WTC11 (cell line): ENCODE data around the gene KIRREL3. TPM values are rescaled to one million over a fixed set of nuclear protein-coding genes. Genes with fewer than 3 reads are reported as not detected.

Source experiments
- ATAC-seq: fragments of 200-7000 bp; cut with Tn5 transposase; 2 replicates; pipeline ENCODE4 v1.10.0; 2021; ENCODE audit warnings: mild to moderate bottlenecking, moderate library complexity
- CTCF ChIA-PET: fragments of 300-600 bp; sonication (Branson Sonifier 250); formaldehyde crosslinking; loops from one replicate; lab custom pipeline; 2021; ENCODE audit warnings: antibody characterized with exemption; lab: Charles Lee
- POLR2A ChIA-PET: fragments of 350-600 bp; sonication (Branson Sonifier 250); formaldehyde crosslinking; loops from one replicate; lab custom pipeline; 2021; ENCODE audit warnings: antibody characterized with exemption; lab: Charles Lee
- DNase-seq: peaks from one replicate; pipeline ENCODE4 v3.0.0; 2021; ENCODE audit warnings: low spot score
- H3K27ac Mint-ChIP-seq: 2 replicates; pipeline ENCODE4 v1.8.0; 2021; ENCODE audit warnings: mixed read lengths
- H3K27me3 Mint-ChIP-seq: 2 replicates; pipeline ENCODE4 v1.8.0; 2021; ENCODE audit warnings: low read depth, mild to moderate bottlenecking, moderate library complexity, mixed read lengths
- H3K36me3 Mint-ChIP-seq: 2 replicates; pipeline ENCODE4 v1.8.0; 2021; ENCODE audit warnings: mixed read lengths
- H3K4me1 Mint-ChIP-seq: 2 replicates; pipeline ENCODE4 v1.8.0; 2022; ENCODE audit warnings: mixed read lengths
- H3K4me3 Mint-ChIP-seq: 2 replicates; pipeline ENCODE4 v1.8.0; 2021; ENCODE audit warnings: mild to moderate bottlenecking, moderate library complexity, mixed read lengths
- H3K9me3 Mint-ChIP-seq: 2 replicates; pipeline ENCODE4 v1.8.0; 2021; ENCODE audit warnings: mixed read lengths
- ATF2 ChIP-seq: sonication (generic); formaldehyde crosslinking; IDR thresholded peaks from 2 replicates; pipeline ENCODE4 v1.8.1; 2022; ENCODE audit warnings: low read depth, missing genetic modification reagents, borderline replicate concordance
- FOXJ3 ChIP-seq: sonication (generic); formaldehyde crosslinking; IDR thresholded peaks from 2 replicates; pipeline ENCODE4 v1.9.0; 2021; ENCODE audit warnings: missing genetic modification reagents, mild to moderate bottlenecking, borderline replicate concordance
- FOXK1 ChIP-seq: sonication (generic); formaldehyde crosslinking; IDR thresholded peaks from 2 replicates; pipeline ENCODE4 v1.8.0; 2022; ENCODE audit warnings: mild to moderate bottlenecking, moderate library complexity, missing genetic modification reagents
- FOXP1 ChIP-seq: sonication (generic); formaldehyde crosslinking; IDR thresholded peaks from 2 replicates; pipeline ENCODE4 v1.8.0; 2022; ENCODE audit warnings: missing genetic modification reagents, mild to moderate bottlenecking, moderate library complexity, borderline replicate concordance
- GTF2I ChIP-seq: fragments of 250-450 bp; sonication (Bioruptor Pico); conservative IDR thresholded peaks from 2 replicates; pipeline ENCODE4 v1.4.0; 2021; ENCODE audit warnings: mild to moderate bottlenecking
- JAZF1 ChIP-seq: fragments of 250-450 bp; sonication (Bioruptor Pico); IDR thresholded peaks from 2 replicates; pipeline ENCODE4 v1.9.0; 2021; ENCODE audit warnings: moderate library complexity, mild to moderate bottlenecking, inconsistent platforms
- JUN ChIP-seq: sonication (generic); formaldehyde crosslinking; IDR thresholded peaks from 2 replicates; pipeline ENCODE4 v1.8.0; 2023; ENCODE audit warnings: mild to moderate bottlenecking, missing genetic modification reagents
- NFYB ChIP-seq: sonication (generic); formaldehyde crosslinking; conservative IDR thresholded peaks from 2 replicates; pipeline ENCODE4 v1.8.0; 2022; ENCODE audit warnings: low read depth, missing genetic modification reagents
- NR2C2 ChIP-seq: sonication (generic); formaldehyde crosslinking; IDR thresholded peaks from 2 replicates; pipeline ENCODE4 v1.8.0; 2022; ENCODE audit warnings: mild to moderate bottlenecking, missing genetic modification reagents
- PREB ChIP-seq: sonication (generic); formaldehyde crosslinking; IDR thresholded peaks from 2 replicates; pipeline ENCODE4 v1.8.1; 2022; ENCODE audit warnings: mild to moderate bottlenecking, missing genetic modification reagents, moderate library complexity, borderline replicate concordance
- PRRX2 ChIP-seq: fragments of 250-450 bp; sonication (Bioruptor Pico); IDR thresholded peaks from 2 replicates; pipeline ENCODE4 v1.8.0; 2021; ENCODE audit warnings: mild to moderate bottlenecking
- TP53 ChIP-seq: sonication (generic); formaldehyde crosslinking; IDR thresholded peaks from 2 replicates; pipeline ENCODE4 v1.8.1; 2023; ENCODE audit warnings: mild to moderate bottlenecking, missing genetic modification reagents
- ZNF263 ChIP-seq: sonication (generic); formaldehyde crosslinking; IDR thresholded peaks from 2 replicates; pipeline ENCODE4 v1.8.1; 2022; ENCODE audit warnings: low read depth, mild to moderate bottlenecking, moderate library complexity, missing genetic modification reagents
- ZNF317 ChIP-seq: sonication (generic); formaldehyde crosslinking; IDR thresholded peaks from 2 replicates; pipeline ENCODE4 v1.8.1; 2023; ENCODE audit warnings: low read depth, mild to moderate bottlenecking, moderate library complexity, missing genetic modification reagents, borderline replicate concordance
- total RNA-seq: library from RNA; stranded (reverse); gene quantifications from 3 replicates; pipeline ENCODE4 v1.2.3, GENCODE V29; 2021
- TF ChIP-seq, protein P1 (sequence below): sonication (generic); formaldehyde crosslinking; IDR thresholded peaks from 2 replicates; pipeline ENCODE4 v1.8.0; 2023; ENCODE audit warnings: missing genetic modification reagents
- TF ChIP-seq, protein P2 (sequence below): fragments of 250-450 bp; sonication (Bioruptor Pico); IDR thresholded peaks from 2 replicates; pipeline ENCODE4 v1.9.0; 2021; ENCODE audit warnings: mild to moderate bottlenecking, borderline replicate concordance
- TF ChIP-seq, protein P3 (sequence below): fragments of 250-450 bp; sonication (Bioruptor Pico); conservative IDR thresholded peaks from 2 replicates; pipeline ENCODE4 v1.9.0; 2021; ENCODE audit warnings: mild to moderate bottlenecking
- TF ChIP-seq, protein P4 (sequence below): sonication (generic); formaldehyde crosslinking; IDR thresholded peaks from 2 replicates; pipeline ENCODE4 v1.8.1; 2022; ENCODE audit warnings: mild to moderate bottlenecking, moderate library complexity, missing genetic modification reagents

The KIRREL3 gene
- total RNA-seq, 1 experiment from 2014 or later = 0.59 TPM

DNA sequence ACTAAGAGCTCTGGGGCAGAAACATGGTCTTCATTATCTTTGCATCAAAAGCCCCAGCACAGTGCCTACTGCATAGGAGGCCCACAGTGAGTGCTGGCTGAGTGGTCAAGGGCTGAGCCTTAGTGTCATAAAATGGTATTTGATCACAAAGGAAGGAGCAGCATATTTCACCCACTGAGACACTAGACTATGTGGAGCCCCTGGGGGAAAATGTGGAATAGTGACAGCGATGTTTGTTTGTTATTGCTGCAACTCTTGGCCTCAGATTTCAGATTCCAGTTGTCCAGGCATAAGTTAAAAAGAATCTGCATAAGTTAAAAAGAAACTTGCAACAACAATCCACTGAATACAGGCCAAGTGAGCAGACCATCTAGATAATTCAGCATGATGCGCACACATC is 7.0 kb downstream of the KIRREL3 start (continued):
- TF ChIP-seq, protein P1, sequence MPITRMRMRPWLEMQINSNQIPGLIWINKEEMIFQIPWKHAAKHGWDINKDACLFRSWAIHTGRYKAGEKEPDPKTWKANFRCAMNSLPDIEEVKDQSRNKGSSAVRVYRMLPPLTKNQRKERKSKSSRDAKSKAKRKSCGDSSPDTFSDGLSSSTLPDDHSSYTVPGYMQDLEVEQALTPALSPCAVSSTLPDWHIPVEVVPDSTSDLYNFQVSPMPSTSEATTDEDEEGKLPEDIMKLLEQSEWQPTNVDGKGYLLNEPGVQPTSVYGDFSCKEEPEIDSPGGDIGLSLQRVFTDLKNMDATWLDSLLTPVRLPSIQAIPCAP (CRISPR knock-in tag) = no peak
- TF ChIP-seq, all 79 proteins: peak for 0

DNA sequence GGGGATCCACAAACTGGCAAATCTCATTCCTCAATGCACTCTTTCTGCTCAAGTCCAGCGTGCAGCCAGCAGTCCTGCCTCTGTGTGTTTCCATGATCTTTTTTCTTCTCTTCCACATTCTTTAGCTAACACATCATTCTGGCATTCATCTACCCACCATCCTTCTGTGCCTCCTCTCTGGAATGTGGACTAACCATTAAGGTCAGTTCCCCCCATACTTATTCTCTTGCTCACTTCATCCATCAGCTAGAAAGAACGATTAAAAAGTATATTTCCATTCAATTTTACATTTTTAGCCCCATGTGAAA is 7.8 kb downstream of the KIRREL3 start:
- Mint-ChIP-seq H3K36me3 (no peaks in the 10 kb centered on the region), H3K27ac (no peak overlapping the region), H3K27me3 (peaks cover 11% of the 10 kb centered on the region), H3K4me1 (peaks cover 9% of the 10 kb centered on the region; the same call in 1 of the 2 replicates), H3K4me3 (no peak overlapping the region), H3K9me3 (no peaks in the 10 kb centered on the region)
- ChIA-PET POLR2A (no interaction called here), CTCF (no interaction called here)
- DNase-seq (no peak), ATAC-seq (no peak)
- TF ChIP-seq FOXJ3 (no peak), ZNF263 (CRISPR knock-in tag) (no peak)

GRCh38 chr11:126992065-126992803 is 8.3 kb downstream of the KIRREL3 start:
- Mint-ChIP-seq H3K36me3 (no peaks in the 10 kb centered on the region), H3K27me3 (peaks cover 6% of the 10 kb centered on the region)
- no peak for ATAC-seq
- CTCF ChIA-PET = interaction anchor here (5.0 kb wide), 1 partner anchor 275 kb away, joined by 43 read pairs; no protein-coding TSS in a partner anchor
- no peak for DNase-seq
- TF ChIP-seq, protein P2, sequence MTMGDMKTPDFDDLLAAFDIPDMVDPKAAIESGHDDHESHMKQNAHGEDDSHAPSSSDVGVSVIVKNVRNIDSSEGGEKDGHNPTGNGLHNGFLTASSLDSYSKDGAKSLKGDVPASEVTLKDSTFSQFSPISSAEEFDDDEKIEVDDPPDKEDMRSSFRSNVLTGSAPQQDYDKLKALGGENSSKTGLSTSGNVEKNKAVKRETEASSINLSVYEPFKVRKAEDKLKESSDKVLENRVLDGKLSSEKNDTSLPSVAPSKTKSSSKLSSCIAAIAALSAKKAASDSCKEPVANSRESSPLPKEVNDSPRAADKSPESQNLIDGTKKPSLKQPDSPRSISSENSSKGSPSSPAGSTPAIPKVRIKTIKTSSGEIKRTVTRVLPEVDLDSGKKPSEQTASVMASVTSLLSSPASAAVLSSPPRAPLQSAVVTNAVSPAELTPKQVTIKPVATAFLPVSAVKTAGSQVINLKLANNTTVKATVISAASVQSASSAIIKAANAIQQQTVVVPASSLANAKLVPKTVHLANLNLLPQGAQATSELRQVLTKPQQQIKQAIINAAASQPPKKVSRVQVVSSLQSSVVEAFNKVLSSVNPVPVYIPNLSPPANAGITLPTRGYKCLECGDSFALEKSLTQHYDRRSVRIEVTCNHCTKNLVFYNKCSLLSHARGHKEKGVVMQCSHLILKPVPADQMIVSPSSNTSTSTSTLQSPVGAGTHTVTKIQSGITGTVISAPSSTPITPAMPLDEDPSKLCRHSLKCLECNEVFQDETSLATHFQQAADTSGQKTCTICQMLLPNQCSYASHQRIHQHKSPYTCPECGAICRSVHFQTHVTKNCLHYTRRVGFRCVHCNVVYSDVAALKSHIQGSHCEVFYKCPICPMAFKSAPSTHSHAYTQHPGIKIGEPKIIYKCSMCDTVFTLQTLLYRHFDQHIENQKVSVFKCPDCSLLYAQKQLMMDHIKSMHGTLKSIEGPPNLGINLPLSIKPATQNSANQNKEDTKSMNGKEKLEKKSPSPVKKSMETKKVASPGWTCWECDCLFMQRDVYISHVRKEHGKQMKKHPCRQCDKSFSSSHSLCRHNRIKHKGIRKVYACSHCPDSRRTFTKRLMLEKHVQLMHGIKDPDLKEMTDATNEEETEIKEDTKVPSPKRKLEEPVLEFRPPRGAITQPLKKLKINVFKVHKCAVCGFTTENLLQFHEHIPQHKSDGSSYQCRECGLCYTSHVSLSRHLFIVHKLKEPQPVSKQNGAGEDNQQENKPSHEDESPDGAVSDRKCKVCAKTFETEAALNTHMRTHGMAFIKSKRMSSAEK (CRISPR knock-in tag) = no peak
- TF ChIP-seq FOXP1 (CRISPR knock-in tag) (no peak), JUN (no peak), ZNF317 (CRISPR knock-in tag) (no peak), TP53 (CRISPR knock-in tag) (no peak), NR2C2 (CRISPR knock-in tag) (no peak), PREB (CRISPR knock-in tag) (no peak), ATF2 (CRISPR knock-in tag) (no peak), NFYB (CRISPR knock-in tag) (no peak), JAZF1 (CRISPR knock-in tag) (no peak), PRRX2 (CRISPR knock-in tag) (no peak), FOXK1 (CRISPR knock-in tag) (no peak), GTF2I (no peak)
- TF ChIP-seq, protein P1 (CRISPR knock-in tag) = no peak
- TF ChIP-seq, protein P3, sequence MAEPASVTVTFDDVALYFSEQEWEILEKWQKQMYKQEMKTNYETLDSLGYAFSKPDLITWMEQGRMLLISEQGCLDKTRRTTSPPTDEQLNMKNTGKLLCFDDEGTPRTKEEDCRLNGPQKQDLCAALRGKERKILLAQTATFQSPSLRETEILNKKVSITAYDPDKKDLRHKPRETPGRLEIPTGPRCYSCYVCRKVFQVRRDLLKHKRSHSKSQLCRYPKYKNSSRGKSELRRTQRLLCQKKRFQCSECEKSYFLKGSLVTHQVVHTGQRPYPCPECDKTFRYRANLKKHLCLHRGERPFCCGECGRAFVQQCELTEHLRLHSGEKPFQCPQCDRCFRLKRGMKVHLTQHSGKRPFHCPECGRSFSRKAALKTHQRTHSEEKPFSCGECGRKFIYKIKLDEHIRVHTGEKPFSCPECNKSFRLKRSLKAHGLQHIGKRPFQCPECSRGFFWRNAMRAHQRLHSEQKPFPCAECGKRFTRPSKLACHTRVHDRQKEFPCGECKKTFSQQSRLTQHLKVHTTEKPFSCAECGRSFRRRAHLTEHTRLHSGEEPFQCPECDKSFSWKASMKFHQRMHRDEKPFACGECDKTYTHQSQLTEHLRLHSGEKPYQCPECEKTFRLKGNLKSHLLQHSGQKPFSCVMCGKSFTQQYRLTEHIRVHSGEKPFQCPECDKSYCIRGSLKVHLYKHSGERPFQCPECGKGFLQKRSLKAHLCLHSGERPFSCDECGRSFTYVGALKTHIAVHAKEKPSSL (CRISPR knock-in tag) = no peak
- TF ChIP-seq, protein P4, sequence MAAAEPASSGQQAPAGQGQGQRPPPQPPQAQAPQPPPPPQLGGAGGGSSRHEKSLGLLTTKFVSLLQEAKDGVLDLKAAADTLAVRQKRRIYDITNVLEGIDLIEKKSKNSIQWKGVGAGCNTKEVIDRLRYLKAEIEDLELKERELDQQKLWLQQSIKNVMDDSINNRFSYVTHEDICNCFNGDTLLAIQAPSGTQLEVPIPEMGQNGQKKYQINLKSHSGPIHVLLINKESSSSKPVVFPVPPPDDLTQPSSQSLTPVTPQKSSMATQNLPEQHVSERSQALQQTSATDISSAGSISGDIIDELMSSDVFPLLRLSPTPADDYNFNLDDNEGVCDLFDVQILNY (CRISPR knock-in tag) = no peak
- TF ChIP-seq, all 79 proteins: peak for 0
- Mint-ChIP-seq H3K27ac (no peak overlapping the region), H3K9me3 (no peaks in the 10 kb centered on the region), H3K4me3 (no peak overlapping the region), H3K4me1 (peaks cover 9% of the 10 kb centered on the region; the same call in 1 of the 2 replicates)
- POLR2A ChIA-PET = no interaction called here
